Mesenchymal stem cell (in vitro differentiated cells and primary cell): Measurements from ENCODE around the gene ADIRF.
"Not testable (repeated sequence)": the region's sequence is repeated elsewhere in the genome, so short reads cannot be mapped to it uniquely, and the experiment has no call there.

Experiments used
- DNase-seq: peaks from one replicate; pipeline ENCODE4 v3.0.0-alpha.2; 2013
- H2AFZ ChIP-seq: one replicate; pipeline ENCODE4 v1.6.1; 2013; ENCODE audit warnings: low read depth, mild to moderate bottlenecking, control low read depth, inconsistent platforms, low read length, moderate library complexity
- H2AK5ac ChIP-seq: 2 replicates; pipeline ENCODE4 v1.6.1; 2013; ENCODE audit warnings: low read length, moderate library complexity, mild to moderate bottlenecking, inconsistent platforms; ENCODE audit not compliant: severe bottlenecking
- H2BK120ac ChIP-seq: one replicate; pipeline ENCODE4 v1.6.1; 2013; ENCODE audit warnings: low read depth, mild to moderate bottlenecking, inconsistent platforms, low read length, moderate library complexity
- H2BK12ac ChIP-seq, 2 experiments: one replicate each; pipeline ENCODE4 v1.6.1; 2013; ENCODE audit warnings: inconsistent platforms in 2 of 2, low read length in 2 of 2, mild to moderate bottlenecking in 2 of 2, moderate library complexity in 2 of 2, control low read depth in 1 of 2
- H2BK15ac ChIP-seq: one replicate; pipeline ENCODE4 v1.6.1; 2013; ENCODE audit warnings: mild to moderate bottlenecking, low read depth, inconsistent platforms; ENCODE audit not compliant: poor library complexity, severe bottlenecking
- H2BK5ac ChIP-seq: 2 replicates; pipeline ENCODE4 v1.6.1; 2013; ENCODE audit warnings: low read depth, mild to moderate bottlenecking, low read length, control low read depth, inconsistent platforms; ENCODE audit not compliant: poor library complexity, severe bottlenecking
- H3K14ac ChIP-seq, 2 experiments: one replicate each; pipeline ENCODE4 v1.6.1; 2013; ENCODE audit warnings: inconsistent platforms in 2 of 2, low read length in 2 of 2, control low read depth in 1 of 2, mild to moderate bottlenecking in 1 of 2, moderate library complexity in 1 of 2
- H3K18ac ChIP-seq, 2 experiments: one replicate each; pipeline ENCODE4 v1.6.1; 2013; ENCODE audit warnings: inconsistent platforms in 2 of 2, low read length in 2 of 2, control low read depth in 1 of 2, low read depth in 1 of 2, mild to moderate bottlenecking in 1 of 2
- H3K23ac ChIP-seq, 2 experiments: one replicate each; pipeline ENCODE4 v1.6.1; 2013; ENCODE audit warnings: inconsistent platforms in 2 of 2, low read length in 2 of 2, mild to moderate bottlenecking in 2 of 2, moderate library complexity in 2 of 2, control low read depth in 1 of 2
- H3K27ac ChIP-seq: 2 replicates; pipeline ENCODE4 v1.5.1; 2013; ENCODE audit warnings: mild to moderate bottlenecking, moderate library complexity, low read length, control low read depth, inconsistent platforms; ENCODE audit not compliant: poor library complexity, severe bottlenecking
- H3K27me3 ChIP-seq, 2 experiments: 2 replicates each; pipeline versions ENCODE4 v1.6.1 to v1.7.0; 2013; ENCODE audit warnings: low read length in 2 of 2, mild to moderate bottlenecking in 2 of 2, moderate library complexity in 2 of 2, control low read depth in 1 of 2, inconsistent platforms in 1 of 2; ENCODE audit not compliant: control insufficient read depth in 1 of 2, insufficient read depth in 1 of 2
- H3K36me3 ChIP-seq, 2 experiments: 2 replicates each; pipeline versions ENCODE4 v1.6.1 to v1.7.0; 2013; ENCODE audit warnings: low read length in 2 of 2, control low read depth in 1 of 2, inconsistent platforms in 1 of 2, low read depth in 1 of 2, mild to moderate bottlenecking in 1 of 2; ENCODE audit not compliant: insufficient read depth in 2 of 2, control insufficient read depth in 1 of 2
- H3K4ac ChIP-seq, 2 experiments: one replicate each; pipeline ENCODE4 v1.6.1; 2013; ENCODE audit warnings: inconsistent platforms in 2 of 2, low read length in 2 of 2, mild to moderate bottlenecking in 2 of 2, moderate library complexity in 2 of 2, control low read depth in 1 of 2, low read depth in 1 of 2
- H3K4me1 ChIP-seq: 2 replicates; pipeline ENCODE4 v1.6.1; 2013; ENCODE audit warnings: low read depth, low read length, control low read depth; ENCODE audit not compliant: control insufficient read depth, insufficient read depth
- H3K4me2 ChIP-seq: 2 replicates; pipeline ENCODE4 v1.6.1; 2013; ENCODE audit warnings: low read length, mild to moderate bottlenecking, inconsistent platforms; ENCODE audit not compliant: poor library complexity, severe bottlenecking
- H3K4me3 ChIP-seq, 2 experiments: 2 replicates each; pipeline versions ENCODE4 v1.5.1 to v1.7.0; 2013; ENCODE audit warnings: low read length in 2 of 2, mild to moderate bottlenecking in 2 of 2, control low read depth in 1 of 2, low read depth in 1 of 2; ENCODE audit not compliant: insufficient read depth in 1 of 2
- H3K79me1 ChIP-seq: replicated peaks from 2 replicates; pipeline ENCODE4 v1.6.1; 2013; ENCODE audit warnings: mild to moderate bottlenecking, control low read depth, low read length, inconsistent platforms; ENCODE audit not compliant: poor library complexity, severe bottlenecking
- H3K9ac ChIP-seq: 2 replicates; pipeline ENCODE4 v1.7.0; 2013; ENCODE audit warnings: mild to moderate bottlenecking, low read length, moderate library complexity
- H3K9me3 ChIP-seq: 2 replicates; pipeline ENCODE4 v1.7.0; 2013; ENCODE audit warnings: mild to moderate bottlenecking, low read length; ENCODE audit not compliant: control insufficient read depth
- H4K8ac ChIP-seq: one replicate; pipeline ENCODE4 v1.6.1; 2013; ENCODE audit warnings: inconsistent platforms, mild to moderate bottlenecking, low read length, moderate library complexity
- H4K91ac ChIP-seq: one replicate; pipeline ENCODE4 v1.6.1; 2013; ENCODE audit warnings: mild to moderate bottlenecking, low read length, inconsistent platforms
- WGBS: methylation state at CpG from one replicate; pipeline ENCODE4 v1.1.7; 2013; ENCODE audit warnings: mixed read lengths; 5-methylcytosine and 5-hydroxymethylcytosine counted together

The ADIRF gene

GRCh38 chr10:86992456-86992855, 24.2 kb downstream of the ADIRF start:
- H3K4ac ChIP-seq = no peak overlapping the region
- no peak overlapping the region for H3K9ac ChIP-seq
- no peak overlapping the region for H3K18ac ChIP-seq
- peaks cover 0 to 30% of the 10 kb centered on the region in 2 experiments for H3K36me3 ChIP-seq
- no peak overlapping the region for H4K8ac ChIP-seq
- H2AK5ac ChIP-seq = no peak overlapping the region
- H3K27me3 ChIP-seq = no peaks in the 10 kb centered on the region
- H3K79me1 ChIP-seq = no peaks in the 10 kb centered on the region
- no peak overlapping the region for H2BK12ac ChIP-seq
- no peak overlapping the region for H4K91ac ChIP-seq
- no peak overlapping the region for H2BK5ac ChIP-seq
- H2BK15ac ChIP-seq = no peak overlapping the region
- no peak overlapping the region for H3K4me3 ChIP-seq
- no peak overlapping the region for H2BK120ac ChIP-seq
- no peak overlapping the region for H3K4me2 ChIP-seq
- H2AFZ ChIP-seq = no peak overlapping the region
- H3K27ac ChIP-seq = no peak overlapping the region
- H3K14ac ChIP-seq = no peak overlapping the region
- H3K9me3 ChIP-seq = no peaks in the 10 kb centered on the region
- no peak for DNase-seq
- no peaks in the 10 kb centered on the region for H3K4me1 ChIP-seq
- H3K23ac ChIP-seq = no peak overlapping the region

GRCh38 chr10:86992929-86993328, 24.6 kb downstream of the ADIRF start:
- no peak overlapping the region for H3K27ac ChIP-seq
- H4K91ac ChIP-seq = no peak overlapping the region
- no peaks in the 10 kb centered on the region for H3K79me1 ChIP-seq
- H3K14ac ChIP-seq = no peak overlapping the region
- no peaks in the 10 kb centered on the region for H3K27me3 ChIP-seq
- no CpG with 5 or more reads among the region's 2 CpGs for WGBS
- no peak overlapping the region for H2AFZ ChIP-seq
- H2AK5ac ChIP-seq = no peak overlapping the region
- peaks cover 0 to 30% of the 10 kb centered on the region in 2 experiments for H3K36me3 ChIP-seq
- no peaks in the 10 kb centered on the region for H3K4me1 ChIP-seq
- H4K8ac ChIP-seq = no peak overlapping the region
- H3K23ac ChIP-seq = no peak overlapping the region
- no peak overlapping the region for H2BK12ac ChIP-seq
- H2BK5ac ChIP-seq = no peak overlapping the region
- no peaks in the 10 kb centered on the region for H3K9me3 ChIP-seq
- H3K4ac ChIP-seq = no peak overlapping the region
- H3K4me2 ChIP-seq = no peak overlapping the region
- no peak overlapping the region for H3K9ac ChIP-seq
- no peak overlapping the region for H3K4me3 ChIP-seq
- DNase-seq = no peak
- H2BK15ac ChIP-seq = no peak overlapping the region
- H3K18ac ChIP-seq = no peak overlapping the region
- no peak overlapping the region for H2BK120ac ChIP-seq

GRCh38 chr10:86999802-87000403, 31.6 kb downstream of the ADIRF start:
- not testable (repeated sequence) for H2BK12ac ChIP-seq, H3K4me3 ChIP-seq, DNase-seq, H3K4me2 ChIP-seq, H3K9ac ChIP-seq, H3K18ac ChIP-seq, H3K14ac ChIP-seq, H2AK5ac ChIP-seq, H3K23ac ChIP-seq, H2AFZ ChIP-seq, H3K4ac ChIP-seq, H4K8ac ChIP-seq, H3K27me3 ChIP-seq, H2BK120ac ChIP-seq, H3K4me1 ChIP-seq, H2BK5ac ChIP-seq, H4K91ac ChIP-seq, H3K27ac ChIP-seq, H3K79me1 ChIP-seq, H2BK15ac ChIP-seq, H3K9me3 ChIP-seq
- H3K36me3 ChIP-seq = peaks cover 0 to 13% of the 10 kb centered on the region in 2 experiments
- 55% methylated on average over 5 of the region's 6 CpGs for WGBS

DNA sequence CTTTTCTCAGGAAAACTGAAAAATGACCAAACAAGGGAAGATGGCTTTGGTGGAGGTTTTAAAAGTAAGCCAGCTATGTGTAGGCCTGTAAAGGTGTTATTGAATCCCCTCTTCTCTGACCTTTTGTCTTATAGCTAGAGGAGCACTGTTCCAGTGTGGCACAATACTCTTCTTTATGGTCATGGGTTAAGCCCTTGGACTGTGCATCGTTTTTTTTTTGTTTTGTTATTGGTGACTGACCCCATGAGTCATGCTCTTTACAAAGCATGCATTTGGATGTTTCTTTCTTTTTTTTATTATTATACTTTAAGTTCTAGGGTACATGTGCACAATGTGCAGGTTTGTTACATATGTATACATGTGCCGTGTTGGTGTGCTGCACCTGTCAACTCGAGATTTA, 32.2 kb downstream of the ADIRF start:
- Histone ChIP-seq H3K18ac (no peak overlapping the region), H2AFZ (no peak overlapping the region), H3K14ac (no peak overlapping the region), H3K4me1 (no peaks in the 10 kb centered on the region), H3K23ac (no peak overlapping the region), H4K91ac (no peak overlapping the region), H2BK5ac (no peak overlapping the region), H3K9me3 (no peaks in the 10 kb centered on the region), H2BK120ac (no peak overlapping the region), H3K27ac (no peak overlapping the region), H2BK12ac (no peak overlapping the region), H3K4ac (no peak overlapping the region), H2BK15ac (no peak overlapping the region), H3K79me1 (no peaks in the 10 kb centered on the region), H3K9ac (no peak overlapping the region), H3K4me3 (no peak overlapping the region), H3K4me2 (no peak overlapping the region), H2AK5ac (no peak overlapping the region), H4K8ac (no peak overlapping the region), H3K27me3 (no peaks in the 10 kb centered on the region), H3K36me3 (peaks cover 0 to 8% of the 10 kb centered on the region in 2 experiments)
- DNase-seq = peak; percentile 57
- WGBS = no CpG with 5 or more reads among the region's 3 CpGs
